BLaER1 treated with 17β-estradiol and CSF1 and Interleukin-3, amounts not matched to agents 10 nM and 100 nM (cell line): ENCODE results near the gene TBL1X.
"Not testable (repeated sequence)": the region's sequence is repeated elsewhere in the genome, so short reads cannot be mapped to it uniquely, and the experiment has no call there.

Experiments used
- H3K27ac ChIP-seq, 11 experiments: shearing (Covaris generic); formaldehyde crosslinking; 2 replicates each; pipeline ENCODE4 v1.8.1; 2022
- H3K27me3 ChIP-seq, 11 experiments: shearing (Covaris generic); formaldehyde crosslinking; 2 replicates each; pipeline ENCODE4 v1.8.1; 2022
- H3K36me3 ChIP-seq, 11 experiments: shearing (Covaris generic); formaldehyde crosslinking; 2 replicates each; pipeline ENCODE4 v1.8.1; 2022
- H3K4me1 ChIP-seq, 10 experiments: shearing (Covaris generic); formaldehyde crosslinking; 2 replicates each; pipeline ENCODE4 v1.8.1; 2022
- H3K4me2 ChIP-seq, 11 experiments: shearing (Covaris generic); formaldehyde crosslinking; 2 replicates each; pipeline ENCODE4 v1.8.1; 2022
- H3K4me3 ChIP-seq, 10 experiments: shearing (Covaris generic); formaldehyde crosslinking; 2 replicates each; pipeline ENCODE4 v1.8.1; 2022
- H3K9ac ChIP-seq, 11 experiments: shearing (Covaris generic); formaldehyde crosslinking; 2 replicates each; pipeline ENCODE4 v1.8.1; 2022
- H3K9me3 ChIP-seq, 11 experiments: shearing (Covaris generic); formaldehyde crosslinking; replicated peaks in 1 of 11; 2 replicates each; pipeline ENCODE4 v1.8.1; 2022
- H4K20me1 ChIP-seq, 11 experiments: shearing (Covaris generic); formaldehyde crosslinking; 2 replicates each; pipeline ENCODE4 v1.8.1; 2022
- Cebpa-rat ChIP-seq, 11 experiments: shearing (Covaris generic); IDR thresholded peaks; 2 replicates each; pipeline ENCODE4 v1.8.1; 2022

TBL1X gene

DNA sequence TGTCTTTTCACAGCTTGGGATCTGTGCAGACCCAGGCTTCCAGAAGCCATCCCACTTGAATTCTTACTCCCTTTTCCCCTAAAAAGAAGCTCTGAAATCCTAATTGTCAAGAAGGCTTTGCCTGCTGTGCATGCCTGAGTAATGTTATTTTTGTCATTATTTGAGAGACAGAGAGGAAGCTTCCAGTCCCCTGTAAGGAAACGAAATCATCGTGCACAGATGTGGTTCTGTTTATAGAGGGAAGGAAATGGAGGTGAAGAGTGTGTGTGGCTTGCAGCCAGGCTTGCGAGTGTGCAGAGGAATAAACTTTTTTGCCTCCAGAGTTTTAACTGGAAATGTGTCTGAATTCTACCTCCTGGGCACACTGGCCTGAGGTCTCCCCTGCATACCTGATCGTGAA is 70.2 kb downstream of the TBL1X start:
- Histone ChIP-seq H3K4me2 (peak overlapping the region; percentile 58 to 83 (median 73)), H3K4me3 (0 out of 20 replicates have a peak overlapping the region, but pooled peaks of 1 of the 10 experiments have one; percentile 2), H4K20me1 (peaks cover 77 to 100% (median 97%) of the 10 kb centered on the region in 11 experiments), H3K27ac (peak overlapping the region in 6 of 11 experiments; percentile 12 to 43 (median 26); a peak in 7 of 22 replicates), H3K9me3 (peaks cover 0 to 7% (median 0%) of the 10 kb centered on the region in 11 experiments; a peak in 2 of 22 replicates), H3K36me3 (peaks cover 0 to 31% (median 16%) of the 10 kb centered on the region in 11 experiments; a peak in 15 of 22 replicates), H3K9ac (peak overlapping the region in 5 of 11 experiments; percentile 1 to 50 (median 34); a peak in 4 of 22 replicates), H3K4me1 (peaks cover 48 to 58% (median 55%) of the 10 kb centered on the region in 10 experiments), H3K27me3 (no peaks in the 10 kb centered on the region)
- TF ChIP-seq Cebpa-rat (IDR thresholded peaks at IDR 0.05): no peak

DNA sequence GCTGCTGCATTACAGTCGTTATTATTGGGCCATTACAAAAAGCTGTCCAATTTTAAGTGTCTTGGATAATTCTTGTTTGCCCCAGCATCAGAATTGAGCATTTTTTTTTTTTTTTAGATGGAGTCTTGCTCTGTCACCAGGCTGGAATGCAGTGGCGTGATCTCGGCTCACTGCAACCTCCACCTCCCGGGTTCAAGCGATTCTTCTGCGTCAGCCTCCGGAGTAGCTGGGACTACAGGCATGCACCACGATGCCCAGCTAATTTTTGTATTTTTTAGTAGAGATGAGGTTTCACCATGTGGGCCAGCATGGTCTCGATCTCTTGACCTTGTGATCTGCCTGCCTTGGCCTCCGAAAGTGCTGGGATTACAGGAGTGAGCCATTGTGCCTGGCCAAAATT is 71.3 kb downstream of the TBL1X start:
- not testable (repeated sequence) for H3K9ac ChIP-seq, H3K9me3 ChIP-seq, H3K4me3 ChIP-seq, H3K27ac ChIP-seq, H3K27me3 ChIP-seq
- H4K20me1 ChIP-seq: peaks cover 77 to 100% (median 97%) of the 10 kb centered on the region in 11 experiments
- H3K4me2 ChIP-seq: 0 out of 22 replicates have a peak overlapping the region, but pooled peaks of 1 of the 11 experiments have one; percentile 58
- H3K4me1 ChIP-seq: peaks cover 37 to 52% (median 45%) of the 10 kb centered on the region in 10 experiments
- H3K36me3 ChIP-seq: peaks cover 0 to 31% (median 16%) of the 10 kb centered on the region in 11 experiments; a peak in 16 of 22 replicates

DNA sequence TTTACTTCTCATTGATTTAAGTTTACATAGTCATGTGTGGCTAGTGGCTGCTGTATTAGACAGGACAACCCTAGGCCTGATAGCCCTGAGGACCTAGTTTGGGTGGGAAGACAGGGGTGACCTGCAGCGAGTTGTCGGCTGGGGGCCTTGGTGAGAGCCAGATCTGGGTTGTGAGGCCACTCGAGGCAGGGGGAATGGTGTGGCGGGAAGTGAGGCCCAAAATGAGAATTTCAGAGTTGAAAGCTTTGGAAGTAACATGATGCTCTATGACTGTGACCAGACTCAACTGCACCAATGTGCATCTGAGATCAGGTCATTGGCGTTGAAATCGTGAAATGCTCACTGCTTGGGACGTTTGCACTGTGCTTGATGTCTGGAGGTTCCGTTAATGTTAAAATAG is 72.9 kb downstream of the TBL1X start:
- Histone ChIP-seq H3K27me3 (no peaks in the 10 kb centered on the region), H3K4me2 (no peak overlapping the region), H3K9me3 (peaks cover 0 to 7% (median 0%) of the 10 kb centered on the region in 11 experiments; a peak in 2 of 22 replicates), H4K20me1 (peaks cover 75 to 100% (median 99%) of the 10 kb centered on the region in 11 experiments), H3K4me3 (no peak overlapping the region), H3K27ac (no peak overlapping the region), H3K4me1 (peaks cover 26 to 38% (median 31%) of the 10 kb centered on the region in 10 experiments), H3K9ac (no peak overlapping the region), H3K36me3 (peaks cover 3 to 34% (median 25%) of the 10 kb centered on the region in 11 experiments; a peak in 19 of 22 replicates)
- TF ChIP-seq Cebpa-rat (IDR thresholded peaks at IDR 0.05): no peak

DNA sequence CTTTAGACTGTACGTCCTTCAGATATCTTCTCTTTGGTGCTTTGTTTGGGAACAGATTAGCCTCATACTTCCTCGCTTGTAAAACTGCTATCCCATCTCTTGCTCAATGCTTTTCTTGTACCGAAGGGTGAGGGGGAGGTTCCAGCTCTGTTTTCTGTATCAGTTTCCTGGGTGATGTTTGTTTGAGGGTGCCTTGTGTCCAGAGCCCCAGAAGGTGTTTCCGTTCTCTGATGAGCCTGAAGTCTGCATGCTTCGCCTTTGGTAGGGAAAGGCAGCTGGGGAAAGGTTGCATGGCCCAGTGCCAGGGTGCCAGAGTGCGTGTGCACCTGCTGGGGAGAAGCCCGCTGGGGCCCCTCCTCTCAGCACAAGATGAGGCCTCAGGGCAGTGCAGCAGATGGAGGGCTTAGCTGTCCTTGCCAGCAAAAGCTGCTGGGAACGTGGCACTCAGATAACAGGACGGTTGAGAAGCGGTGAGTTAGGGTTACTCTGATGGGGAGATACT is 73.7 kb downstream of the TBL1X start:
- Histone ChIP-seq H3K9ac (no peak overlapping the region), H3K4me1 (peaks cover 18 to 29% (median 23%) of the 10 kb centered on the region in 10 experiments), H3K4me3 (no peak overlapping the region), H3K9me3 (peaks cover 0 to 7% (median 0%) of the 10 kb centered on the region in 11 experiments; a peak in 2 of 22 replicates), H3K27me3 (no peaks in the 10 kb centered on the region), H4K20me1 (peaks cover 71 to 100% (median 97%) of the 10 kb centered on the region in 11 experiments), H3K4me2 (no peak overlapping the region), H3K27ac (no peak overlapping the region), H3K36me3 (peaks cover 3 to 36% (median 27%) of the 10 kb centered on the region in 11 experiments; a peak in 19 of 22 replicates)
- TF ChIP-seq Cebpa-rat (IDR thresholded peaks at IDR 0.05): no peak

DNA sequence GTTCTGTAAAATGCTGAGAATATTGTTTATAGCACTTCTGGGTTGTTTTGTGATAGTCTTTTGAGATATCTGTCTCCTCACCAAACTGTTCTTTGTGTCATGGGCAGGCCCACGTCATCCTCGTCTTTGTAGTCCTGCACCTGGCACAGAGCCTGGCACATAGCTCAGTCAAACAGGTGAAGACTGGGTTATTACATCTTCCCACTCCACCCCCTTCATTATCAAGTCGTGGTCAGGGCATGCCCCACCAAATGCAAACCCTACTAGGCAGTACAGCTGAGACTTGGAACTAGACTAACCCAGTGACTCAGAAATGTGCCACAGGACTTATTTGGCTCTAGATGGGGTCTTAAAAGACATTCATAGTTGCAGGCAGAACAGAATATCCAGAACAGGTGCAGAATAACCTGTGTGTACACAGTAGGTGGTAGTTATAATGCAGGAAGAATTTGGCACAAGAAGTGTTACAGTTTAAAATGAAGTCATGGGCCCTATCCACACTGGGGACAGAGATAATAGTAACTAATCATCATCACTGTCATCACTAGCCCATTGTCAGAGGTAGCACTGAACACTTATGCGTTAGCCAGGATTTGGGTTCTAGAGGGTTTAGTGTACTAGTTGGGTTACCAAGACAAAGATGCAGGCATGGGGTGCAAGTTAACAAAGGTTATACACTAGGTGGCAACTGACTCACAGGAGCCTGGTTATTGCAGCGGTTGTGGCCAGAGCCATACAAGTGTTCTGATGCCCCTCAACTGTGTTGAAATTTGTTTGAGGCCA is 74.9 kb downstream of the TBL1X start:
- peaks cover 0 to 7% (median 0%) of the 10 kb centered on the region in 11 experiments; a peak in 2 of 22 replicates for H3K9me3 ChIP-seq

DNA sequence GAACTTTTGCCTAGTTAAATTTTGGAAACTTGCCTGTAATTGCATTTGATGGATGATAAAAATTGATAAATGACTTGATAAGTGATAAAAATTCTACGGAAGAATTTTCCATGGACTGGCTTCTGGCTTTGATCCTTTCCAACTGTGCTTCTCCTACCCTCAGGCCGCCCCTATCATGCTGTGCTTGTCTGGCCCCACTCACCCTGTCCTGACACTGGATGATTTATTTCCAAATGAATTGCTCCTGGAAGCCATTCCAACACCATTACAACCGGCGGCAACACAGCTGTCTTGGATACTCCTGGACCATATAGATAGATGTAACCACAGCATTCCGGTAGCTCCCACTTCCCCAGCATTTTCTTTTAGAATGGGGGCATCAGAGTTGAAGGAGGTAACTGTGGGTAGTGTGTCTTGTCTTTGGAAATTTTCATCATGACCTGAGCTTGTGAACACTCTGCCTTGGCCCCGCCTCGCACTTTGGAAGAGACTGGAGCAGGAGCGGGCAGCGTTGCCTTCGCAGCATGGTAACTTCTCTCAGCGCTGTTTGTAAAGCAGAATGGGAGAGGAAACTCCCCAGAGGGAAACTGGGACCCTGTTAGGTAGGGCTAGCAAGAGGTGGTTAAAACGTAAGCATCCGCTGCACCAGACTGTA is 77.4 kb downstream of the TBL1X start:
- Histone ChIP-seq H3K36me3 (peaks cover 3 to 38% (median 19%) of the 10 kb centered on the region in 11 experiments; a peak in 17 of 22 replicates), H3K27me3 (no peaks in the 10 kb centered on the region)

More for the DNA sequence above, 74.9 kb downstream of the TBL1X start:
- Histone ChIP-seq H3K36me3 (peaks cover 3 to 36% (median 27%) of the 10 kb centered on the region in 11 experiments; a peak in 19 of 22 replicates), H3K9ac (no peak overlapping the region), H3K27me3 (no peaks in the 10 kb centered on the region), H4K20me1 (peaks cover 70 to 100% (median 97%) of the 10 kb centered on the region in 11 experiments), H3K27ac (no peak overlapping the region), H3K4me3 (no peak overlapping the region), H3K4me1 (peaks cover 7 to 17% (median 12%) of the 10 kb centered on the region in 10 experiments), H3K4me2 (no peak overlapping the region)
- TF ChIP-seq Cebpa-rat (IDR thresholded peaks at IDR 0.05): no peak

DNA sequence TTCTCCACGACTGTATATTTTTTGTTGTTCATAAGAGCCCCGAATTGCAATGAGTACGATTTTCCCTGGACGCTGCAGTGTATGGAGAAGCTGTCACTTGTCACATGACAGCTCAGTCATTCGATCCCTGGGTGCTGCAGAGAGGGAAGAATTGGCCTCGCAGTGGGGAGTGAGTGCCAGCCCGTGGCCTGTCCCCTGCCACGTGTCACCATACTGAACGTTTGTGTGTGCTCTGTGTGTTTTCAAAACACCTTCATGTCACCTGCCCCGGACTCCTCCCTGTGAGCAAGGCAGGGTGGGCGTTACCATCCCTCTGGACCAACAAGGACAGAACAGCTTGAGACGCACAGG is 77.9 kb downstream of the TBL1X start:
- Histone ChIP-seq H3K4me2 (no peak overlapping the region), H3K9ac (no peak overlapping the region), H3K4me1 (peaks cover 0 to 11% (median 0%) of the 10 kb centered on the region in 10 experiments; a peak in 2 of 20 replicates), H3K27me3 (no peaks in the 10 kb centered on the region), H3K27ac (no peak overlapping the region), H4K20me1 (peaks cover 62 to 97% (median 92%) of the 10 kb centered on the region in 11 experiments; a peak in 19 of 22 replicates), H3K9me3 (peaks cover 0 to 15% (median 0%) of the 10 kb centered on the region in 11 experiments; a peak in 5 of 22 replicates), H3K4me3 (no peak overlapping the region), H3K36me3 (peaks cover 7 to 34% (median 15%) of the 10 kb centered on the region in 11 experiments; a peak in 15 of 22 replicates)
- no peak for TF ChIP-seq Cebpa-rat (IDR thresholded peaks at IDR 0.05)

More for the DNA sequence above, 77.4 kb downstream of the TBL1X start:
- Histone ChIP-seq H3K9me3 (peaks cover 0 to 11% (median 0%) of the 10 kb centered on the region in 11 experiments; a peak in 5 of 22 replicates), H3K27ac (no peak overlapping the region), H3K9ac (no peak overlapping the region), H4K20me1 (peaks cover 67 to 97% (median 92%) of the 10 kb centered on the region in 11 experiments; a peak in 19 of 22 replicates), H3K4me3 (no peak overlapping the region), H3K4me2 (no peak overlapping the region), H3K4me1 (peaks cover 0 to 11% (median 0%) of the 10 kb centered on the region in 10 experiments; a peak in 2 of 20 replicates)
- no peak for TF ChIP-seq Cebpa-rat (IDR thresholded peaks at IDR 0.05)

DNA sequence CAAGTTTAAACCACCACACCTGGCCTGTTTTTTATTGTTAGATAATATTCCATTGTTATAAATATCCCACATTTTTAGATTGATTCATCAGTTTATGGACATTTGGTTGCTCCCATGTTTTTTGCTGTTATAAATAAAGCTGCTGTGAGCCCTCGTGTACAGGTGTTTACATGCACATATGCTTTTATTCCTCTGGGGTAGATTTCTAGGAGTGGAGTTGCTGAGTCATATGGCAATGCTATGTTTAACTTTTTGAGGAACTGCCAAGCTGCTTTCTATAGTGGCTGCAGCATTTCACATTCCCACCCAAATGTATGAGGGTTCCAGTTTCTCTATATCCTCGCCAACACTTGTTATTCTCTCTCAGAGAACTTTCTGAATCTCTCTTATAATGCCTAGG is 90.5 kb downstream of the TBL1X start:
- no peaks in the 10 kb centered on the region for H3K27me3 ChIP-seq
- H3K4me1 ChIP-seq: peaks cover 26 to 54% (median 44%) of the 10 kb centered on the region in 10 experiments
- H3K4me2 ChIP-seq: peak overlapping the region in 8 of 11 experiments; percentile 2 to 50 (median 29); a peak in 11 of 22 replicates
- H3K9ac ChIP-seq: no peak overlapping the region
- H3K27ac ChIP-seq: no peak overlapping the region
- H3K4me3 ChIP-seq: no peak overlapping the region
- no peak for TF ChIP-seq Cebpa-rat (IDR thresholded peaks at IDR 0.05)
- H3K9me3 ChIP-seq: peaks cover 0 to 23% (median 4%) of the 10 kb centered on the region in 11 experiments; a peak in 7 of 22 replicates
- peaks cover 71 to 100% (median 96%) of the 10 kb centered on the region in 11 experiments for H4K20me1 ChIP-seq
- H3K36me3 ChIP-seq: peaks cover 0 to 7% (median 0%) of the 10 kb centered on the region in 11 experiments; a peak in 8 of 22 replicates
